ENCODE measurements around the gene RTP2.

RTP2 gene

GRCh38 chr3:187729598-187729997 lies 27.2 kb upstream of the RTP2 start:
- no peak for DNase-seq
- no peak for TF ChIP-seq CTCF (IDR thresholded peaks at IDR 0.05; ENCODE audit: low read depth, low read length, missing control alignments)
- Histone ChIP-seq H3K4me3 (ENCODE audit: low read depth, low read length) (no peak overlapping the region), H3K27ac (no peak overlapping the region), H3K36me3 (replicated peaks) (peaks cover 83% of the 10 kb centered on the region), H3K27me3 (replicated peaks) (no peaks in the 10 kb centered on the region)
- in situ Hi-C loops (cut with HindIII; ENCODE audit: low pct_ligation_motif_present, low sequenced_read_pairs) = loop anchor here (25.0 kb wide), 3 partner anchors 558 to 958 kb away; no protein-coding TSS in a partner anchor

- no peak for DNase-seq
- Histone ChIP-seq H3K4me3 (ENCODE audit: low read depth, low read length) (no peak overlapping the region), H3K36me3 (replicated peaks) (peaks cover 86% of the 10 kb centered on the region), H3K27me3 (replicated peaks) (no peaks in the 10 kb centered on the region), H3K27ac (no peak overlapping the region)
- TF ChIP-seq CTCF (IDR thresholded peaks at IDR 0.05; ENCODE audit: low read depth, low read length, missing control alignments) = no peak
- in situ Hi-C loops (cut with HindIII; ENCODE audit: low pct_ligation_motif_present, low sequenced_read_pairs) = loop anchor here (25.0 kb wide), 3 partner anchors 558 to 958 kb away; no protein-coding TSS in a partner anchor
These were observed 26.7 kb upstream of the RTP2 start for GRCh38 chr3:187728940-187729583.

GRCh38 chr3:187728248-187728647 lies 25.9 kb upstream of the RTP2 start:
- DNase-seq = no peak
- no peak overlapping the region for H3K27ac ChIP-seq
- TF ChIP-seq CTCF (IDR thresholded peaks at IDR 0.05; ENCODE audit: low read depth, low read length, missing control alignments) = no peak
- H3K27me3 ChIP-seq (replicated peaks) = no peaks in the 10 kb centered on the region
- no peak overlapping the region for H3K4me3 ChIP-seq (ENCODE audit: low read depth, low read length)
- peaks cover 90% of the 10 kb centered on the region for H3K36me3 ChIP-seq (replicated peaks)
- in situ Hi-C loops (cut with HindIII; ENCODE audit: low pct_ligation_motif_present, low sequenced_read_pairs) = loop anchor here (25.0 kb wide), 3 partner anchors 559 to 959 kb away; no protein-coding TSS in a partner anchor

GRCh38 chr3:187726564-187726963 lies 24.2 kb upstream of the RTP2 start:
- H3K27me3 ChIP-seq (replicated peaks) = no peaks in the 10 kb centered on the region
- TF ChIP-seq CTCF (IDR thresholded peaks at IDR 0.05; ENCODE audit: low read depth, low read length, missing control alignments) = no peak
- in situ Hi-C loops (cut with HindIII; ENCODE audit: low pct_ligation_motif_present, low sequenced_read_pairs) = loop anchor here (25.0 kb wide), 3 partner anchors 561 to 961 kb away; no protein-coding TSS in a partner anchor
- DNase-seq = no peak
- H3K36me3 ChIP-seq (replicated peaks) = peaks cover 93% of the 10 kb centered on the region
- no peak overlapping the region for H3K27ac ChIP-seq
- no peak overlapping the region for H3K4me3 ChIP-seq (ENCODE audit: low read depth, low read length)

- in situ Hi-C loops (cut with HindIII; ENCODE audit: low pct_ligation_motif_present, low sequenced_read_pairs) = loop anchor here (25.0 kb wide), 3 partner anchors 561 to 961 kb away; no protein-coding TSS in a partner anchor
These were observed 23.5 kb upstream of the RTP2 start for GRCh38 chr3:187725653-187726370.

More at GRCh38 chr3:187725653-187726370, 23.5 kb upstream of the RTP2 start:
- H3K27me3 ChIP-seq (replicated peaks) = no peaks in the 10 kb centered on the region
- H3K4me3 ChIP-seq (ENCODE audit: low read depth, low read length) = no peak overlapping the region
- DNase-seq = no peak
- no peak for TF ChIP-seq CTCF (IDR thresholded peaks at IDR 0.05; ENCODE audit: low read depth, low read length, missing control alignments)
- no peak overlapping the region for H3K27ac ChIP-seq
- H3K36me3 ChIP-seq (replicated peaks) = peaks cover 92% of the 10 kb centered on the region
